DOHH2 (cell line): ENCODE results near the gene BORCS8.

Source experiments
- H3F3A ChIP-seq: fragments of 200-600 bp; sonication (generic), shearing (Covaris generic); 2 replicates; pipeline ENCODE4 v1.6.0; 2016; ENCODE audit warnings: antibody characterized with exemption, mild to moderate bottlenecking; ENCODE audit not compliant: control insufficient read depth, insufficient read depth
- H3K27ac ChIP-seq: fragments of 200-600 bp; sonication (generic); 2 replicates; pipeline ENCODE4 v1.5.1; 2014; ENCODE audit warnings: low read depth, mild to moderate bottlenecking, low read length, moderate library complexity
- H3K27me3 ChIP-seq: fragments of 200-600 bp; sonication (generic); 2 replicates; pipeline ENCODE4 v1.6.1; 2014; ENCODE audit warnings: mild to moderate bottlenecking, low read length, mixed read lengths; ENCODE audit not compliant: control insufficient read depth
- H3K36me3 ChIP-seq: fragments of 200-600 bp; sonication (generic); 2 replicates; pipeline ENCODE4 v1.6.1; 2014; ENCODE audit warnings: mild to moderate bottlenecking, low read length, moderate library complexity, mixed read lengths; ENCODE audit not compliant: control insufficient read depth
- H3K4me1 ChIP-seq: fragments of 200-600 bp; sonication (generic); 2 replicates; pipeline ENCODE4 v1.6.1; 2014; ENCODE audit warnings: mild to moderate bottlenecking, low read length, mixed read lengths; ENCODE audit not compliant: control insufficient read depth
- H3K4me2 ChIP-seq: fragments of 200-600 bp; sonication (generic); 2 replicates; pipeline ENCODE4 v1.6.0; 2014; ENCODE audit warnings: mild to moderate bottlenecking, low read length, moderate library complexity
- H3K4me3 ChIP-seq: fragments of 200-600 bp; sonication (generic); 2 replicates; pipeline ENCODE4 v1.5.1; 2014; ENCODE audit warnings: mild to moderate bottlenecking, low read length, mixed read lengths
- H3K79me2 ChIP-seq: fragments of 200-600 bp; sonication (generic); 2 replicates; pipeline ENCODE4 v1.6.1; 2014; ENCODE audit warnings: mild to moderate bottlenecking, low read length, mixed read lengths; ENCODE audit not compliant: control insufficient read depth
- H3K9me2 ChIP-seq: fragments of 200-600 bp; sonication (generic); replicated peaks from 2 replicates; pipeline ENCODE4 v1.6.1; 2014; ENCODE audit warnings: mild to moderate bottlenecking, low read length, mixed read lengths; ENCODE audit not compliant: control insufficient read depth
- H3K9me3 ChIP-seq: fragments of 200-600 bp; sonication (generic); 2 replicates; pipeline ENCODE4 v1.6.1; 2014; ENCODE audit warnings: antibody characterized with exemption, low read length, mixed read lengths; ENCODE audit not compliant: control insufficient read depth, insufficient read depth
- H4K20me1 ChIP-seq: fragments of 200-600 bp; sonication (generic); 2 replicates; pipeline ENCODE4 v1.6.0; 2014; ENCODE audit warnings: low read depth, mild to moderate bottlenecking, antibody characterized with exemption, low read length, moderate library complexity; ENCODE audit not compliant: control insufficient read depth, insufficient read depth
- CTCF ChIP-seq: fragments of 200-600 bp; sonication (generic); IDR thresholded peaks from one replicate; pipeline ENCODE4 v1.5.1; 2014; ENCODE audit warnings: antibody characterized with exemption, mild to moderate bottlenecking, low read depth, low read length; ENCODE audit not compliant: poor library complexity, severe bottlenecking
- EZH2phosphoT487 ChIP-seq: fragments of 200-600 bp; sonication (generic); IDR thresholded peaks from 2 replicates; pipeline ENCODE4 v1.6.1; 2017; ENCODE audit warnings: borderline replicate concordance, mild to moderate bottlenecking, antibody characterized with exemption, low read length, moderate library complexity, mixed read lengths

BORCS8 gene

DNA sequence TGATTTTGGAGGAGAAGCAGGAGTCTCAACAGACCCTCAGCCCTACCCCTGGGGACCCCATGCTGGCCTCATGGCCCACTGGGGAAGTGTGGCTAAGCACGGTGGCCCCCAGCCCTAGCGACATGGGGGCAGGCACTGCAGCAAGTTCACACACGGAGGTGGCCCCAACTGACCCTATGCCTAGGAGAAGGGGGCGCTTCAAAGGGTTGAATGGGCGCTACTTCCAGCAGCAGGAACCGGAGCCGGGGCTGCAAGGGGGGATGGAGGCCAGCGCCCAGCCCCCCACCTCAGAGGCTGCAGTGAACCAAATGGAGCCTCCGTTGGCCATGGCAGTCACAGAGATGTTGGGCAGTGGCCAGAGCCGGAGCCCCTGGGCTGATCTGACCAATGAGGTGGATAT lies 34.7 kb upstream of the BORCS8 start:
- Histone ChIP-seq H3K4me3 (no peak overlapping the region), H3K27ac (no peak overlapping the region), H3K4me1 (peaks cover 11% of the 10 kb centered on the region), H3K36me3 (no peaks in the 10 kb centered on the region), H3K27me3 (peaks cover 15% of the 10 kb centered on the region), H3K4me2 (no peak overlapping the region), H3K9me3 (no peaks in the 10 kb centered on the region), H3K79me2 (no peaks in the 10 kb centered on the region), H3F3A (no peaks in the 10 kb centered on the region), H4K20me1 (no peaks in the 10 kb centered on the region), H3K9me2 (no peaks in the 10 kb centered on the region)
- no peak for TF ChIP-seq EZH2phosphoT487
- TF ChIP-seq CTCF = no peak

- Histone ChIP-seq H3K79me2 (no peaks in the 10 kb centered on the region), H3F3A (no peaks in the 10 kb centered on the region), H3K4me1 (peaks cover 11% of the 10 kb centered on the region), H3K4me3 (no peak overlapping the region), H4K20me1 (no peaks in the 10 kb centered on the region), H3K9me3 (no peaks in the 10 kb centered on the region), H3K9me2 (no peaks in the 10 kb centered on the region), H3K4me2 (no peak overlapping the region), H3K36me3 (no peaks in the 10 kb centered on the region), H3K27me3 (peaks cover 15% of the 10 kb centered on the region), H3K27ac (no peak overlapping the region)
- TF ChIP-seq EZH2phosphoT487 (no peak), CTCF (no peak)
These were observed 34.3 kb upstream of the BORCS8 start for GRCh38 chr19:19226204-19226603.

GRCh38 chr19:19224852-19225494 lies 33.0 kb upstream of the BORCS8 start:
- Histone ChIP-seq H3K27ac (no peak overlapping the region), H3K4me1 (peaks cover 11% of the 10 kb centered on the region), H3F3A (no peaks in the 10 kb centered on the region), H3K4me2 (peak overlapping the region; percentile 68), H4K20me1 (no peaks in the 10 kb centered on the region), H3K9me3 (no peaks in the 10 kb centered on the region), H3K79me2 (no peaks in the 10 kb centered on the region), H3K36me3 (no peaks in the 10 kb centered on the region), H3K4me3 (peak overlapping the region; percentile 62), H3K27me3 (peaks cover 15% of the 10 kb centered on the region), H3K9me2 (no peaks in the 10 kb centered on the region)
- no peak for TF ChIP-seq EZH2phosphoT487
- TF ChIP-seq CTCF = peak; percentile 89
